GM04504 (cell line): ENCODE results near the gene EVPL.
"Not testable (repeated sequence)": the region's sequence is repeated elsewhere in the genome, so short reads cannot be mapped to it uniquely, and the experiment has no call there.

Experiments used
- DNase-seq: peaks from one replicate; pipeline ENCODE4 v3.0.0-alpha.2; 2012; ENCODE audit warnings: low read depth

EVPL gene

GRCh38 chr17:76048025-76048605 is 21.0 kb upstream of the EVPL start:
- DNase-seq: no peak

GRCh38 chr17:76046064-76046463 is 19.0 kb upstream of the EVPL start:
- DNase-seq: no peak

- not testable (repeated sequence) for DNase-seq
Measured at GRCh38 chr17:76044475-76045007, 17.4 kb upstream of the EVPL start.

- not testable (repeated sequence) for DNase-seq
Measured at GRCh38 chr17:76042868-76043267, 15.8 kb upstream of the EVPL start.

GRCh38 chr17:76040376-76040775 is 13.3 kb upstream of the EVPL start:
- no peak for DNase-seq

- DNase-seq: no peak
Measured at GRCh38 chr17:76039121-76039520, 12.0 kb upstream of the EVPL start.

GRCh38 chr17:76038050-76038449 is 10.9 kb upstream of the EVPL start:
- no peak for DNase-seq

- no peak for DNase-seq
Measured at GRCh38 chr17:76036497-76037261, 9.6 kb upstream of the EVPL start.

- DNase-seq: no peak
Measured at GRCh38 chr17:76034428-76035350, 7.6 kb upstream of the EVPL start.

- DNase-seq: no peak
Measured at GRCh38 chr17:76033139-76033538, 6.0 kb upstream of the EVPL start.

GRCh38 chr17:76032780-76033108 is 5.6 kb upstream of the EVPL start:
- no peak for DNase-seq

GRCh38 chr17:76032073-76032779 is 5.1 kb upstream of the EVPL start:
- no peak for DNase-seq

GRCh38 chr17:76026714-76027158 is 370 bp downstream of the EVPL start:
- DNase-seq: no peak

GRCh38 chr17:76025294-76025693 is 1.8 kb downstream of the EVPL start:
- no peak for DNase-seq

- DNase-seq: no peak
Measured at GRCh38 chr17:76024353-76024752, 2.8 kb downstream of the EVPL start.

- no peak for DNase-seq
Measured at GRCh38 chr17:76023900-76024237, 3.2 kb downstream of the EVPL start.

- no peak for DNase-seq
Measured at GRCh38 chr17:76022973-76023899, 3.9 kb downstream of the EVPL start.

GRCh38 chr17:76022285-76022684 is 4.8 kb downstream of the EVPL start:
- DNase-seq: no peak

GRCh38 chr17:76019833-76020467 is 7.2 kb downstream of the EVPL start:
- DNase-seq: no peak

- DNase-seq: no peak
Measured at GRCh38 chr17:76018801-76019200, 8.3 kb downstream of the EVPL start.

- DNase-seq: no peak
Measured at GRCh38 chr17:76018340-76018680, 8.8 kb downstream of the EVPL start.
